Mucosa of gallbladder (tissue), 1 donor: ENCODE measurements around the gene EFCC1. TPM values are rescaled to one million over a fixed set of nuclear protein-coding genes. Genes with fewer than 3 reads are reported as not detected.

Source experiments
- DNase-seq: peaks from one replicate; pipeline ENCODE4 v3.0.0-alpha.2; 2020; ENCODE audit warnings: low spot score
- total RNA-seq: library from RNA; stranded (reverse); gene quantifications from one replicate; pipeline ENCODE4 v1.2.1, GENCODE V29; 2021
- donor health status: DM: no; HTN: no; CAD: no.

The EFCC1 gene
- total RNA-seq, 1 donor from 2014 or later = 25.1 TPM

DNA sequence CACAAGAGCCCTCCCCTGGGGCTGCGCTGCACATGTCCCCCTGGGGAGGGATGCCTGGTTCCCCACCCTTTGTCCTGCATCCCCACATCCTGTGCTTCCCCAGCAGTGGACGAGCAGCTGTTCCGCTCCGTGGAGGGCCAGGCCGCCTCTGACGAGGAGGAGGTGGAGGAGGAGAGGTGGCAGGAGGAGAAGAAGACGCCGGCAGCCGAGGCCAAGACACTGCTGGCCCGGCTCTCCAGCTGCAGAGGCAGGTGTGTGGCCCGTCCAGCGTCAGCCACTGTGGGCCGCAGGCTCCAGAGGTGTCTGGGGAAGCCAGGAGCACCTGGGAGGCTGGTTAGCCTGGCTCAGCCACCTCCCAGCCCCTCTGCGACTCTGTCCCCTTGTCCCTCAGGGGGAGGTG lies 31.6 kb downstream of the EFCC1 start:
- DNase-seq = no peak

DNA sequence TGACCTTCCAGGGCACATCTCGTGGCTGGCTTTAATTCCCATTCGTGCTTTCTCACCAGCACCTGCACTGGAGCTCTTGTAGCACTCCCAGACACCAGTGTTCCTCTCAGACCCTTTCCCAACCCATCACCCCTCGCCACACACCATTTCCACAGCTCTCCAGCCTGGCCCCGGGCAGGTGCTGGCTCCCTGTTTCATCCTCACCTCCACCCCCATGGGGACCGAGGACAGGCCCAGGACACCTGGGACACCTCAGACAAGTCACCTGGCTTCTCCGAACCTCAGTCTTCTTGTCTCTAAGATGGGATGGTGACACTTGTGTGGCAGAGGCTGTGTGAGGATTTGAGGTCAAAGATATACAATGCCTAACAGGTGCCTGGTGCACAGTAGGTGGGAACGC lies 32.0 kb downstream of the EFCC1 start:
- no peak for DNase-seq

DNA sequence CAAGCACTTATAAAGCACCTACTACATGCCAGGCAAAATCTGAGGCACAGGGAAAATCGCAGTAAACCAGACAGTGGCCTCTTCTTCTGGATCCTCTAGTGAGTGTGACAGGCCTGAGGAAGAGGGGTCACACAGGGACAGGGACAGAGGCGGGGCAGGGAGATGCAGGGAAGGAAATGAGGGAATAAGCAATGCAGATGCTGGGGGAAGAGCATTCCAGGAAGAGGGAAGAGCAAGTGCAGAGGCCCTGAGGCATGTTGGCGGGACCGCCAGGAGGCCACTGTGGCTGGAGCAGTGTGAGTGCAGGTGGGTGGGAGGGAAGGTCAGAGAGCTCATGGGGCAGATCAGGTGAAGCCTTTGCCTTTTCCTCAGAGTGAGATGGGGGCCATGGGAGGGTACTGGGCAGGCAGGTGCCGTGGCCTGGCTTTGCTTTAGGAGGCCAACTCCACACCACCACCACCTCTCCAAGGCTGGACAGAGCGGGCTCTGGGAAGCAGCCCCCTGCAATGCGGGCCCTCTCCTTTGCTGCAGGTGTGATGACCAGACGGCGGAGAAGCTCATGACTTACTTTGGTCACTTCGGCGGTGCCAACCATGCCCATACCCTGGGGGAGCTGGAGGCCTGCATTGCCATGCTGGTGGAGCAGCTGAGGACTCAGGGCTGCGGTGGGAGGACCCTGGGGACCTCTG lies 32.7 kb downstream of the EFCC1 start:
- no peak for DNase-seq

DNA sequence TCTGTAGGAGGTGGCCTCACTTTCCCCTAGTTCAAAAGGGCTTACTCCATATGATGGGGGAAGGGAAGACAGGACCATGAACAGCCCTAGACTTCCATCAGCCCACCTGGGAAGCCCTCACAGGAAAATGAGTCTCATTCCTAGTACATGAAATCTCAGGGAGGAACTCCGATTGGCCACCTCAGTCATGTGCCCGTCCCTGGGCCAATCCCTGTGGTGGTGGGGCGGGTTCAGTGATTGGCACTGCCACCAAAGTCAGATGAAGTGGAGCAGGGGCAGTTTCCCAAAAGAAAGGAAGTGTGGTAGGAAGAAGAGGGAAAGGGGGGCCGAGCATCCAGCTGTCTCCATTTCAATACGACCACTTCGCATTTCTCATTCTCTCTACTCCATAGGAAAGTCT lies 33.5 kb downstream of the EFCC1 start:
- DNase-seq = no peak

DNA sequence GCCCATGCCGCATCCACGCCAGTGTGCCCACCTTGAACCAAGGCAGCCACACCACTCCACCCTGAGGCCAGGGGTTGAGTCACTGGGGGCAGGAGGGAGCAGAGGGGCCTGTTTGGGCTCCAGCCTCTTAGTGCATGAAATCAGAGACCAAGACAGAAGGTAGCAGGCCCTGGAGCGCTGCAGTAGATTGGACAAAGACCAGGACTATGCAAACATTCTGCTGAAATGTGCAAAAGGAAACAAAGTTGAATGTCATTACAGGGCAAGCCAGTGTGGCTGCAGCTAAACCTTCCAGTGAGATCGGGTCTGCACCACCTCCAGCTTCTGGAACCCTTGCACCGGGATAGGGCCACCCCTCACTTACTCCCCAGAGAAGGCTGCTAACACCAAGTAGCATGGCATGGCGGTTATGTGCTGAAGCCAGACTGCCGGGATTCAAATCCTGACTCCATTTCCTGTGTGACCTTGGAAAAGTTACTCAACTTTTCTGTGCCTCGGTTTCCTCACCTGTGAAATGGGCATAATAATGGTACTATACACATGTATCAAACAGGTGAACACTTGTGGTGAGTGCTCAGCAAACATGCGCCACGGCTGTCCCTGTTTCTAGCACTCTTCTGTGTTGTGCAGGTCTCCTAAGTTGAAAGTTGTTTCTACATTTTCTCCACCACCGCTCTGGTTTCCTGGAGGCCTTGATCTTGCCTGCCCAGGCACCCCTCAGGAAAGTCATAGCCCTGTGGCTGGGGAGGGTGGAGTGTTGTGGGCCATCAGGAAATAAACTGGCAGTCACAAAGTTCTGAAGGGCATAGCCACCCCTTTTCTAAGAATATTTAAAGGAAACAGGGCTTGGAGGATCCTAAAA lies 34.5 kb downstream of the EFCC1 start:
- no peak for DNase-seq

DNA sequence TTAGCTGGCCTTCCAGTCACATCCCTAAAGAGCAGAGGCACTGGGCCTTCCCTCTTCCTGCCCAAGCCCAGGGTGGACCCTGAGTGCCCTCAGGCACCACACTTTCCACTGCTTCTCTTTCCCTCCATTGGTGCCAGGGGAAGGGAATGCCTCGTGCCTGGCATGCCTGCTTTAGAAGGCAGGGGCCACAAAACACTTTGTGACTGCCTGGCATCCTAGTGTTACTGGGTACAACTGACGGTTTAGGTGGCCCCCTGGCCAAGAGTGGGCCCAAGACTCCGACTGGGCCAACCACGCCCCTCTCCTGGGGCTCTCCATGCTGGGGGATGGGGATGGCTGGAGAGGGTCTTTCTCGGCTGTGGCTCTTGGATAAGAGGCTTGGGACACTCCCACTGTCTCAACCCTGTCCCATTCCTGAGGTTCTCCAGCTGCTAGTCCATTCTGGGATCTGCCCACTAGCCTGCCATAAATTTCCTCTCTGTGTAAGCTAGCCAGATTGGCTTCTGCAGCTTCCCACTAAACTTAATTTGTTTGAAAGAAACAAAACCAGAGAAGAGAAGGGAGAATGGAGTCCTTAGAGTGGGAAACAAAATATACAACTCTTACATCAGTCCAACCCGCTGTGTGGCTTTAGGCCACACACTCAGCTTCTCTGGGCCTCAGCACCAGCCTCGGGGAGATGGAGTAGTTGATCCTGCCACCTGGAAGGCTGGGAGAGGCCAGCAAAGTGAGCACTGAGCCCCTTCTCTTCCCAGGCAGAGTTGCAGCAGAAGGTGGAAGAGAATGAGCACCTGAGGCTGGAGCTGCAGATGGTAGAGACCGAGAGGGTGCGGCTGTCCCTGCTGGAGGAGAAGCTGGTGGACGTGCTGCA lies 35.4 kb downstream of the EFCC1 start:
- no peak for DNase-seq

DNA sequence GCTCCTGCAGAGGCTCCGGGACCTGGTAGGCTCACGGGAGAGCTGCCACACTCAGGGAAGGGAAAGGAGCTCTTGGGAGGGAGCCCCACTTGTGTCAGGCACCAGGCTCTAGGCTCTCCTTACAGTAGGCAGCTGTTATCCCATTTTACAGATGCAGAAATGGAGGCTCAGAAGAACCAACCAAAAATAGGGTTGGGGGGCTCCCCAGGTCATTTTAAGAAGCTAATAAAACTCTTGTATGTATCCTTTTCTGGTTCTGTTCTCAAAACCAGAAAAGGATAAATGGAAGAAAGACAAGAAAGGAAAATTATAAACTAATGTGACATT lies 36.0 kb downstream of the EFCC1 start:
- DNase-seq = no peak

DNA sequence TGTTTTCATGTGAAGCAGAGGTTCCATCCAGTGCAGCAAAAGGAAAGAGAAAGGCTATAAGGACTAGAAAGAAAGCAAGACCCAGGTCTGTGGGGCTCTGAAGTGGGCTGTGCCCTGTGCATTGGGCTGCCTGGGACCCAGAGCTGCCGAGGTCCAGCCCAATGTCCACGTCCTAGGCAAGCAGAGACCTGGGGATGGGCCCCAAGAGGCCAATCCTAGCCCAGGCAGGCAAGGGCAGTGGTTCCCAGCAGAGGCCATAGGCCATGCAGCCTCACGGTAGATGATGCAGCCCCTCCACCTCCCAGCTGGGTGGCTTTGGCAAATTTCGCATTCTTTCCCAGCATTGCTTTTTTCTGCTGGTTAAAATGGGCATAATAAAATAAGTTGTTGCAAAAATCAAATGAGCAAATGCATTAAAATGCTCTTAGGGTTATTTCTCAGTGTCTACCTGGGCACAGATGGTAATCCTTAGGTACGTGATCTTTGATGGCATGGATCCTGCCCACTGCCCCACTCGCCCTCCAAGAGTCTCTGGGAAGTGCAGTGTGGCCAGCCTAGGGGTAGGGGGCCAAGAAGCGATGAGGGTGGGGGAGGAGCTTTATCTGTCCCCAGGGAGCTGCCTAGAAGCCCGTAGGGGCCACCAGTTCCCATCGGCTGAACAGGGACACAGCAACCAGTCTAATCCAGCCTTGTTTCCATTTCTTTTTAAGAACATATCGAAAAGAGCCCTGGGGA lies 37.2 kb downstream of the EFCC1 start:
- no peak for DNase-seq

DNA sequence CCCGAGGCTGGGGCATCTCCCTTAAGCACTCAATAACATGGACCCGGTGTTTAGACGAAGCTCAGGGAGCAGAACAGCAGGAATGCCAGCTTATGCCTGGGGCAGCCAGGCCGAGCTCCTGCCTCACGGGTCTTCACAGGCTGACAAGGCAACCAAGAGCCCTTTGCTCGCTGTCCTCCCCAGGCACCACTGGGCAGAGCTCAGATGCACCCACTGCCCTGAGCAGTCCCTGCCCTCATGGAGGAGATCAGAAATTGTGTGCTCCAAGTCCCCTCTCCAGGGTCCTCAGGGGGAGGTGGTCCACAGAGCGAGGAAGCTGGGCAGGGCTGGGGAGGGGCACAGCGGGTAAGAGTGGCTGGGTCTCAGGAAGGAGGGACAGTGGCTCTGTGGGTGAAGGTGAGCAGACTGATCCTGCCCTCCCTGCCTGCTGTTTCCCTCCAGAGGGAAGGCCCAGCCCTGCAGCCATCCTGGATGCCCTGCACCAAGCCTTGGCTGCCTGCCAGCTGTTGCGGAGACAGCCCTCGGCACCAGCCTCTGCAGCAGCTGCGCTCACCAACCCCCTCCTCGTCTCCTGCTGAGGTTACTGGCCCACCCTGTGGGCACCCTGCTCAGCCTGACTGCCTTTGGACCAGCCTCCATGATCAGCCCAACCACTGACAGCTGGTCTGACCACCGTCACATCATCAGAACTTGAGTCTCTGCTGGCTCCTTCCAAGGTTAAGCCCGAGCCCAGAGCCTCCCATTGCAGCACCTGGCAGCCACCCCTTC lies 38.4 kb downstream of the EFCC1 start:
- DNase-seq = no peak

DNA sequence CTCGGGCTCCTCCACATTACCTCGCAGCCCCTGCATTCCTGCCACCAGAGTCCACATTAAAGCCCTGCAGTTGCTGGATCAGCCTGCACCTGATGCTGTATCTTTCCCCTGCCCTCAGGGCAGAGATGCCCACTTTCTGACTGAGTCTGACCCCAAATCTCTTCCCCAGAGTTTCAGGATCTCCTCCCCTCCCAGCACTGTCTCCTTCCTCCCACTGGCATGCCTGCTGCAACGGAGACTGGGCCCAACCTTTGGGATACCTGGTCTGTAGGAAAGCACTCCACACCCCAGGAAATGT lies 38.9 kb downstream of the EFCC1 start:
- no peak for DNase-seq

DNA sequence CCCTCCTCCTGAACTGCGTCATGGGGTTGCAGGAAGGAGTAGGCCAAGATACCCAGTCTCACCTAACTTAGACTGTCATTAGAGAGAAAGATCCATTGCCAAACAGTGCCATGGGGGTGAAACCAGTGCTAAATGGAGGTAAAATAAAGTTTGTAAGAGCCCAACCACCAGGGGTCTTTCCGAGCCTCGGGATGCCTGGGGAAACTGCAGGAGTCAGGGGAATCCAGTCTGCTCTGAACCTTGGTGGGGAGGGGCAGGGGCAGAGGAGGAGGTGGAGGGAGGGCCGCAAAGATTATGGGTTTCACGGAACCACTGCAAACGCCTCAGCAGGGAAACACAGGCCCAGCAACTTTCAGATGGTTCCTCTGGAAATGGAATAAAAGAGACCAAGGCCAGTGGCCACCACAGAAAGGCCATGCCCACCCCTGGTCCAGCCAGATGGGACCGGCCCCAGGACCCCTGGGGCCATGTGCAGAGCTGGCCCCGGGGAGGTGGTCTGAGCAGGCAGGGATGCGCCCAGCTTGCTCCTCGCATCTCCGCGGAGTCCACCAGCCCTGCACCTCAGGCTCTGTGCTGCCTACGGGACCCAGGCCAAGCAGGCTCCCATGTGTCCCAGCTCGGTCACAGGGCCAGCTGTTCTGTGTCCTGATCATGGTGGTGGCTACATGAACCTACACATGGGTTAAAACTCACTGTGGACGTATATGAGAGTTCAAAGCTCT lies 39.6 kb downstream of the EFCC1 start:
- DNase-seq = no peak

DNA sequence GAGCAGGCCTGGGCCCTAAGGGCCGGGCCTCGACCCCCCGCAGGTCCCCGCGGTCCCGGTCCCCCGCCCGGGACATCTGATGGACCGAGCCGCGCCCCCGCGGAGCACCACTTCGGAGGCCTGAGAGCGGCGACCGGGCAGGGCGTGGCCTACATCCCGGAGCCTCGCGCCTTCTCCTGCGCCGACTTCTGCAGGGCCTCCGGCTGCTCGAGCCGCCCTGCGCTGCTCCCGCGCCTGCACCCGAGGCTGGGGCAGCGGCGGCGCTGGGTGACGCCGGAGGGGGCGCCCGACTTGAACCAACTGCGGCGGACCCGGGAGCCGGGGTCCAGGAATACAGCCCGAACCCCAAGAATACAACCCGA lies 44.6 kb downstream of the EFCC1 start:
- DNase-seq = no peak

DNA sequence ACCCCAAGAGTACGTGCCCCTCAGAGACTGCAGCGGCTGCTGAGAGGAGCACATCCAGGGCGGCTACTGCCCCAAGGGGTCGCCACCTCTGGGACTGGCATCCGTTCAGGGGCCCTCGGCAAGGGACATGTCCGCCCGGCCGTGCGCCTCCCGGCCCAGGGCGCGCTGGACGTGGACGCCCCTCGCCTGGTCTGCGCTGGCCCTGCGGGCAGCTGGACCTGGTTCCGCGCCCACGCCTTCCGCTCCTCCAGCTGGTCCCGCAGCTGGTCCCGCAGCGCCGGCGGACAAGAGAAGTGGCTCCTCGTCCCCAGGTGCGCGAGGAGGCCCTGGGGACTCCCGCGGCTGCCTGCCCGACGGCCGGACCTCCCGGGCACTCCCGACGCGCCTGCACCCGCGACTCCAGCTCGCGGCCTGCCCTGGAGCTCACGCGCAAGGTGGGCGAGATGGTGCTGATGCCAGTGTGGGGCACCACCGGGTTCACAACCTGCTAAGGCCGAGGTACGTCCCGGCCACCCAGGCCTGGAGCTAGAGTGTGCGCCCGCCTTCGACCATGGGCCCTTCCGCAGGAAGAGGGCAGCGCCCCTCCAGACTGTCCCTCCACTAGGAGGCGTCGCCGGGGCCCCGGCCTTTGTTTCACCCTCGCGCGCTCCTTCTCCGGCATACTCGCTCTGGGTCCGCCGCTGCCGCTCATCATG lies 45.1 kb downstream of the EFCC1 start:
- DNase-seq = no peak

DNA sequence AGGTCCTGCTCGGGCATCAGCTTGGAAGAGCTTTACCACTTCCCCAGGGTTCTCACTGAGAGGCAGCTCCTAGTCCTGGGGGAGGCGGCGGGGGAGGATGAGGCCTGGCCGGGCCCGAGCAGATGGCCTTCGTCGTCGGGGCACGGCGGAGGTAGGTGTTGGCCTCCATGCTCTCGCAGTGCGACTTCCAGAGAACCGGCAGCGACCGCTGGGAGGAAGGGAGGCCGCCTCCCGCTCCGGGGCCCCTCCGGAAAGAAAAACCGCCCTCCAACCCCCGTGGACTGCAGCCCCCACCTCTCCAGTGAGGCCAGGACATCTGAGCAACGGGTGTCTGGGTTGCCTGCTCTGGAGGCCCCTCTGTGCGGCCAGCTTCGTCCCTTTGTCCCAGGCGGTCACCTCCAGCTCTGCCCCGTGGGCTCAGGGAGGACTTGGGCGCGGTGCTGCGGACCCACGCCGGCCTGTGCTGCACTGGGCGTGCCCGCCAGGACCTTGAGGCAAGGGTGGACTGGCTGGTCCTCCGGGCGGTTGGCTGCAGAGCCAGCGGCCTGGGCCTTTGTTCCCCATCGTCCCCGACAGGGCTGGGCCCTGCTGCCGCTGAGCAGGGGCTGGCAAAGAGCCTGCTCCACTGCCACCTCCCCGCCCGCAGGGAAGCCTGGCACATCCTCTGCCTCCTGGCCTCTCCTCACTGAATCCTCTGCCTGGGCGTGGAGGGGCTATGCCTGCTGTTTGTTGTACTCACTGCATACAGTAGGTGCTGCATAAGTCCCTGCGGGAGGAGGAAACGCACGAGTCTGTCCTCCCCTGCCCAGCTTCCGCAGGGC lies 45.8 kb downstream of the EFCC1 start:
- DNase-seq = no peak

DNA sequence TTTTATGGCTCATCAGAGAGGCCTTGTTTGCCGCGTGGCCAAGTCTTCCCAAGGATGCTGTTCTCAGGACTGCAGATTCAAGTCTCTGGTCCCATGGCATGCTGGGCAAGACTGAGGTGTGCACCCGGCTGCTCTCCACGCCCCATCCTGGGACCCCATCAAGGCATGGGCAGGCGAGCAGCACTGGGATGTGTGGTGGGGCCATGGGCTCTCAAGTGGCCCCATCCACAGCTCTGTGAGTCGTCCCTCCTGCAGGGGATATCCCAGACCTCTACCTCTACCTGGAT lies 46.4 kb downstream of the EFCC1 start:
- no peak for DNase-seq

DNA sequence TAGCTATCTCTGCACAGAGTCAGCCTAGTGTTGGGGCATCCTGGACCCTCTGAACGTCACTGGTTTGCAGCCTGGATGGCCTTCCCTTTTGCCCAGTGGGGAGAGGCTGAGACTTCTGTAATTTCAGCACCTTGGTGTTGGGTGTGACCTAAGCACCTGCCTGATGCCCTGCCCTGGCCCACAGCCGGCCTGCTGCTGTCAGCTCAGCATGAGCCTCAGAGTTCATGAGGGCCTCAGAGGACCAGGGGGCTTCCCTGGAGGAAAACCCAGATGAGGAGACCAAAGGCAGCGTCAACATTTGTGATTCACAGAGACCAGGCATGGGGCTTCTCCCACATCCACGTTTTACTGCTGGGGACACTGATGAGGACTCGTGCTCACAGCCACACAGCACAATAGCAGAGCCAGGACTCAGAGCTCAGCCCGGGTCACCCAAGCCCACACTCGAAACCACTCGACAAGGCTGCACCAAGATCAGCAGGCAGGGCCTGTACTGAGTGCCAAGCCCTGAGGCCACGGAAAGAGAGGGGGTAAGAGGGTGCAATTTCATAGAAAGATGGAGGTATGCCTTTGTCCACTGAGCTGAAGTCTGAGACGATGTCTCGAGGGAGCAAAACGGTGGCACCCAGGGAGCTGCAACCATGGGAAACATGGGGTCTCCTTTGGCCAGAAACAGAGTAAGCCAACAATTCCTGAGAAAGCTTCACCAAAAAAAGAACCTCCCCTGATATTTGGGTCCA lies 49.6 kb downstream of the EFCC1 start:
- no peak for DNase-seq

DNA sequence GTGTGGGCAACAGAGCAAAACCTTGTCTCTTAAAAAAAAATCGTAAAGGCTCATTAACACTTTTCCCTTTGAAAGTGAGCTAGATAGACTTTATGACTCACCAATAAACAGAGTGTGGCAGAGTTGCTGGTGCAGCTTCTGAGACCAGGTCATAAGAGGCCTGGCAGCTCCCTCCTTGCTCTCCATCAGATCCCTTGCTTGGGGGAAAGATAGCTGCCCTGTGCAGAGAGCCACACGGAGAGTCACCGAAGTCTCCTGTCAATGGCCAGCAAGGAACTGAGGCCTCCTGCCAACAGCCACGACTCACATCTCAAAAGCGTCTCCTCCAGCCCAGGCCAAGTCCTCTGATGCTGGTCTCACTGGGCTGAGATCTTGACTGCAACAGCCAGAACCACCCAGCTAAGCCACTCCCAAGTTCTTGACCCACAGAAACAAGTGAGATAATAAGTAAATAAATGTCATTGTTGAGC lies 50.8 kb downstream of the EFCC1 start:
- peak; percentile 58 for DNase-seq

DNA sequence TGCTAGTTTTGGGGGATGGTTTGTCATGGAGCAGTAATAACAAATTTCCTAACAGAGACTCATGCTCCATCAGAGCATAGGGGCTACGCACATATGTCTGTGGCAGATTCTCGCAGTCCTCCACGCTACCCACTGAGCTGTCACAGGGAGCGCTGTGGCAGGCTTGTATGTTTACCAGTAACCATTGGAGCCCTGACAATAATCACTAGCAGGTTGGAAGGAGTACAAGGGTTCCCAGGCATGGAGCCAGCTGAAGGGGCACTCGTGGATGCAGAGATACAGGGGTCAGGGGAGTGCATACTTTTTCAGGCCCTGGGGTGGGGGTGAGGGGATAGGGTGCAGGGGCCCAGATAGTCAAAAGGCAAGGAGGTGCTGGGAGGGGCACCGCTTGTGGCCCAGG lies 51.6 kb downstream of the EFCC1 start:
- peak; percentile 52 for DNase-seq
